Right forelimb (tissue), 1 donor: ENCODE data around the gene PRELID3B.

Experiments used
- DNase-seq: peaks from one replicate; pipeline ENCODE4 v3.0.0-alpha.2; 2018

PRELID3B gene

GRCh38 chr20:59042151-59042795 lies at the start of gene PRELID3B:
Gene PRELID3B, minus strand, starts transcription at chr20:59042786. Its CDS starts 56 bp downstream, at chr20:59042730.
- DNase-seq: peak; percentile 62

- DNase-seq: peak; percentile 85
These were observed 45.3 kb upstream of the PRELID3B start for GRCh38 chr20:59087829-59088433.

- no peak for DNase-seq
These were observed 44.3 kb upstream of the PRELID3B start for GRCh38 chr20:59086923-59087322.

- DNase-seq: peak; percentile 62
These were observed 41.7 kb upstream of the PRELID3B start for GRCh38 chr20:59084041-59084850.

DNA sequence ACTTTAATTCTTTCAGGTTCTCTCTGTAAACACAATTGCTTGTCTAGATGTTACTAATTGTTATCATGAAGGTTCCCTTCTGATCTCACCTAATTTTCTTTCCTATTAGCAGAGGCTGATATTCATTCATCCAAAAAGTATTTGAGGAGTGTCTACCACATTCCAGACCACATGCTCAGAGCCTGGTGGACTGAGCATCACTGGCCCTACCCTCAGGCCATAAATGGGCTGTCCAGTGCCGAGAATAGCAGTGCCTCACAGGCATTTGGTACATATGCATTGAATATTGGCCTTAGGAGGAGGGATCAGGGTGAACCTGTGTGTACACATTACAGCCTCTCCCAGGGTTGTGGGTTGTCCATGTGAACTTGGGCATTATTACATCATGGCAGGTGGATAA lies 40.4 kb upstream of the PRELID3B start:
- no peak for DNase-seq

DNA sequence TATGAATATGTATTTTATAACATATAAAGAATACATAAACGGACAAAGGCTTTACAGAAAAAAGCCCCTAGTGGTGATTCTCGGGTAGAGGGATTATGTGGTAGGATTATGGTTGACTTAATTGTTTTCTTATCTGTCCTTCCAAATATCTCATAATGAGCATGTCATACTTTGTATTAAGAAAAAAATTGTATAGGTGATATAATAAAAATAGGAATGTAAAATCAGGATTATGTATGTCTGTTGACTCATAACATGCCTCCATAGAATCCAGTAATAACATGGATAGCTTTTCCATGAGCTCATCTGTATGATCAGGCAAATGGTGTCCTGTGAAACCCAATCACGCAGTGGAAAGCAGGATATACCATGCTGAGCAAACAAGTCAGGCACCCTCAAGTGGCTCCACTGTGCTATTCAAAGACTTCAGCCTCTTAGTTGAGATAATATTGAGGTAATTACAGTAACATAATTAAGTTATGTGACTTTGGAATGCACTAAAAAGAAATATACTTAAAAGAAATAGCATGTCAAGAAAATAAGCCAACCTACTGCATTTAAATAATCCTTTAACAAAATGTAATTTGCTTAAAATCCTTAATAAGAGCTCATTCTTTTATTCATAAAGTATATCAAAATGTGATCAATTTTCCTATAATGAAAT lies 39.6 kb upstream of the PRELID3B start:
- DNase-seq: no peak

DNA sequence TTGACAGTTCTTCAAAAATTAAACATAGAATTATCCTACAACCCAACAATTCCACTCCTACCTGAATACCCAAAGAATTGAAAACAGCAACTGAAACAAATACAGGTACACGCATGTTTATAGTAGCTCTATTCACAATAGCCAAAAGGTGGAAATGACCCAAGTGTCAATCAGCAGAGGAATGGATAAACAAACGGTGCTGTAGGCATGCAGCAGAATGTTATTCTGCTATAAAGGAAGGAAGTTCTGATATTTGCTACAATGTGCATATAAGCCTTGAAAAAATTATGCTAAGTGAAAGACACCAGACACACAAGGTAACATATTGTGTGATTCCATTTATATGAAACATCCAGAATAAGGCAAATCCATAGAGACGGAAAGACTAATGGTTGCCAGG lies 38.5 kb upstream of the PRELID3B start:
- DNase-seq: no peak

- DNase-seq: no peak
These were observed 35.6 kb upstream of the PRELID3B start for GRCh38 chr20:59078231-59078630.

- no peak for DNase-seq
These were observed 35.1 kb upstream of the PRELID3B start for GRCh38 chr20:59077705-59078104.

GRCh38 chr20:59075934-59076508 lies 33.4 kb upstream of the PRELID3B start:
- no peak for DNase-seq

- no peak for DNase-seq
These were observed 31.9 kb upstream of the PRELID3B start for GRCh38 chr20:59074456-59074855.

DNA sequence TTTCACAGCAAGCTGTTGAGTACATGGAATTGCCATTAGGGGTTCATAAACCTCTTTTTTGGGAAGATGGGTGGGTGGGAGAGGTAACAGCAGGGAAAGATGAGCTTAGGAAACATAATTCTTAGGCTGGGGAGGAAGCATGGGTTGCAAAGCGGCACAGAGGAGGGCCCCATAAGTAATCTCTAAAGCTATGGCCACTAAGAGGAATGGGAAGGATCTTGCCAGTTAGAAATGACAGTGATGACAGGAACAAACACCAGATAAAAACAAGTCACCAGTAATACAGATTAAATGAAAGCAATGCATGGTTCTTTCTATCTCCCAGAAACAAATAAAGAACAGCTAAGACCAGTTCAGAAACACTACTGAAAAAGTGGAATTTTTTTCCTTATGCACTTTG lies 31.0 kb upstream of the PRELID3B start:
- no peak for DNase-seq

DNA sequence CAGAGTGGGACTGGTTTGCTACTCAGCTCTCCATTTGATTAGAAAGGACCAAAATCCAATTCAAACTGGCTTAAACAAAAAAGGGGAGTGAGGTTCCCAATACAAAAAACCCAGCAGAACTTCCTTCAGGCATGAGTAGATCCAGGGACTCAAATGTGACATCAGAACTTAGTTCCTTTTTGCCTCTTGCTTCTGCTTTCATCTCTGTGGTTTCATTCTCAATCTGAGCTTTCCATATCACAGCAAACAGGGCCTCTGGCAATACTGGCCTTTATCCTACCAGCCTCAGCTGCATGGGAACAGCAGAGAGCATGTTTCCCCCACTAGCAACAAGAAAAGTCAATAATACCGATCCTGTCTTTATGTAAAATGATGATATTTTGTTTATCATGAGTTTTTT lies 28.6 kb upstream of the PRELID3B start:
- no peak for DNase-seq

- no peak for DNase-seq
These were observed 26.4 kb upstream of the PRELID3B start for GRCh38 chr20:59069026-59069425.

DNA sequence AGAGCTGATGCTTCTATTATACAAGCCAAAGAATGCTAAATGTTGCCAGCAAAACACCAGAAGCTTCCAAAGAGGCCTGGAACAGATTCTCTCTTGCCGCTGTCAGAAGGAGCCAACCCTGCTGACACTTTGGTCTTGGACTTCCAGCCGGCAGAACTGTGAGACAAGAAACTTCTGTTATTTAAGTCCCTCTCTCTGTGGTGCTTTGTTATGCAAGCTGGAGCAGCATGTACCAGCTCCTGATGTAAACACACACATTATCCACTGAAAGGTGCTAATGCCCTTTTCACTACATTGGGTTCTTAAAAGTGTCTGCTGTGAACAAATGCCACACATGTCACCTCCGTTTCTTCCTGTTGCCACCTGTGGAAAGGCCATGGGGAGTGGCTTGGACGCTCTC lies 25.9 kb upstream of the PRELID3B start:
- DNase-seq: no peak

GRCh38 chr20:59064214-59064722 lies 21.7 kb upstream of the PRELID3B start:
- DNase-seq: no peak

- DNase-seq: no peak
These were observed 21.0 kb upstream of the PRELID3B start for GRCh38 chr20:59063358-59064213.

DNA sequence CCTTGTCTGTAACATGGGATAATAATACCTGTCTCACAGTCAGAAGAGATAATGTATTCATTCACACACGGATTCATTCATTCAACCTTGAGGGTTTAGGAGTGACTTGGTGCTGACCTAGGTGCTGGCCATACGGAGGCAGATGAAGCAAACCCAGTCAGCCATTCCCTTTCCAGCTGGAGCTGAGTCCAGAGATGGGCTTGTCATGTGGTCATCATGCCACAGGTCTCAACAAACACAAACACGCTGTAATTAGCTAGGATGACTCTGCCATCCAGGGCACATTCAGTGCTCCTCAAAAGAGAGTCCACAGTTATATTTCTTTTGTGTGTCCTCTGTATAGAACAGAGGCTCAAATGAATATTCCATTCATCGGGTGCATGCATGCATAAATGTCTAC lies 19.5 kb upstream of the PRELID3B start:
- no peak for DNase-seq

DNA sequence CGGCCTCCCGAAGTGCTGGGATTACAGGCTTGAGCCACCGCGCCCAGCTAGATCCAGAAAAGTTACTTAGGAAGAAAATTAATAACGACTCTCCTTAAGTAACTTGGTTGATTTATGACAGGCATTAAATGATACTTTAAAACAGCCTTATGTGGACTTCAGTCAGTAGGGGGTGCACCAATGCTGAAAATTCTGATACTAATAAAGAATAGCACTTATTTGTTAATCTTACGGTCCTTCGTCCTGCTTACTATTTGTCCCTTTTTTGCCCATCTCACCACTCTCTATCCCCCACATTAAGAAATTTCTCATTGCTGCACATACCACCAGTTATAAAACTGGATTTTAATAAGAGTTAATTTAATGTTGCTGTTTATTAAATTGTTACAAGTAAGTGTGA lies 12.7 kb upstream of the PRELID3B start:
- no peak for DNase-seq

GRCh38 chr20:59051666-59052185 lies 9.1 kb upstream of the PRELID3B start:
- no peak for DNase-seq

- no peak for DNase-seq
These were observed 7.9 kb upstream of the PRELID3B start for GRCh38 chr20:59050437-59050836.

DNA sequence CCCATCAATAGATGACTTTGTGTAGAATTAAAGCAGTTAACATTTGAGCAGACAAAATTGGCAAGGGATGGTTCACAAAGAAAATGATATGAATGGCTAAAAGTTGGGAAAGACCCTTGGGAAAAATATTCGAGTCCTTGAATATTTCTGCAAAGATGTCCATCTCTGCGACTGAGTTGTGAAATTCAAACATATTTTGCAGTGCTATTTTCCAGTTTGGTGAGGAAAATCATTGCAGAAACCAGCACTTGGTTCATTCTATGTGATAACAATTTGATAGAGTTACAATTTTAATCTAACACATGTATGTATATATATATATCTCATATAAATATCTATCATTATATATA lies 6.1 kb upstream of the PRELID3B start:
- DNase-seq: no peak
